HG03575 (cell line): Measurements from ENCODE around the gene TUBB6.

Experiments
- ATAC-seq: cut with Tn5 transposase; IDR thresholded peaks from one replicate; pipeline ENCODE4 v1.9.1; 2021; ENCODE audit not compliant: unreplicated experiment, insufficient number of reproducible peaks, low FRiP score; ENCODE audit errors: extremely low read depth

Gene TUBB6

GRCh38 chr18:12310762-12311161, 2.7 kb downstream of the TUBB6 start:
- ATAC-seq = no peak

GRCh38 chr18:12312976-12313375, 4.9 kb downstream of the TUBB6 start:
- ATAC-seq = no peak

- no peak for ATAC-seq
These were observed 5.6 kb downstream of the TUBB6 start for GRCh38 chr18:12313530-12314245.

GRCh38 chr18:12314591-12315305, 6.7 kb downstream of the TUBB6 start:
- no peak for ATAC-seq

GRCh38 chr18:12315490-12315889, 7.4 kb downstream of the TUBB6 start:
- no peak for ATAC-seq

- no peak for ATAC-seq
These were observed 7.9 kb downstream of the TUBB6 start for GRCh38 chr18:12315911-12316310.

GRCh38 chr18:12317664-12318333, 9.8 kb downstream of the TUBB6 start:
- no peak for ATAC-seq

GRCh38 chr18:12318334-12318697, 10.3 kb downstream of the TUBB6 start:
- no peak for ATAC-seq

GRCh38 chr18:12318857-12319256, 10.8 kb downstream of the TUBB6 start:
- ATAC-seq = no peak

GRCh38 chr18:12321333-12321732, 13.3 kb downstream of the TUBB6 start:
- ATAC-seq = peak; percentile 60

GRCh38 chr18:12324991-12325725, 17.1 kb downstream of the TUBB6 start:
- no peak for ATAC-seq

GRCh38 chr18:12325726-12326245, 17.7 kb downstream of the TUBB6 start:
- no peak for ATAC-seq

GRCh38 chr18:12326711-12327460, 18.8 kb downstream of the TUBB6 start:
- ATAC-seq = no peak

GRCh38 chr18:12327510-12328178, 19.6 kb downstream of the TUBB6 start:
- no peak for ATAC-seq

GRCh38 chr18:12328179-12328823, 20.3 kb downstream of the TUBB6 start:
- no peak for ATAC-seq

GRCh38 chr18:12329125-12329698, 21.2 kb downstream of the TUBB6 start:
- ATAC-seq = no peak

GRCh38 chr18:12330766-12331165, 22.7 kb downstream of the TUBB6 start:
- ATAC-seq = no peak
